Right renal pelvis (tissue), 4 donors: Measurements from ENCODE around the gene DNAH2. TPM values are rescaled to one million over a fixed set of nuclear protein-coding genes. Genes with fewer than 3 reads are reported as not detected.
A peak's percentile ranks its signal among the peaks of the same experiment; 100 is the strongest.

Experiments used
- DNase-seq, 4 donors: peaks; one replicate each; pipeline ENCODE4 v3.0.0-alpha.2; 2013; ENCODE audit warnings: low read depth in 4 of 4, low spot score in 3 of 4, missing footprints in 1 of 4
- polyA plus RNA-seq, 4 donors: library from polyadenylated mRNA; unstranded; fragments of 120-200 nt; gene quantifications; one replicate each; pipeline ENCODE4 v1.2.1, GENCODE V29; 2013; ENCODE audit not compliant: insufficient read length in 4 of 4

Gene DNAH2, protein sequence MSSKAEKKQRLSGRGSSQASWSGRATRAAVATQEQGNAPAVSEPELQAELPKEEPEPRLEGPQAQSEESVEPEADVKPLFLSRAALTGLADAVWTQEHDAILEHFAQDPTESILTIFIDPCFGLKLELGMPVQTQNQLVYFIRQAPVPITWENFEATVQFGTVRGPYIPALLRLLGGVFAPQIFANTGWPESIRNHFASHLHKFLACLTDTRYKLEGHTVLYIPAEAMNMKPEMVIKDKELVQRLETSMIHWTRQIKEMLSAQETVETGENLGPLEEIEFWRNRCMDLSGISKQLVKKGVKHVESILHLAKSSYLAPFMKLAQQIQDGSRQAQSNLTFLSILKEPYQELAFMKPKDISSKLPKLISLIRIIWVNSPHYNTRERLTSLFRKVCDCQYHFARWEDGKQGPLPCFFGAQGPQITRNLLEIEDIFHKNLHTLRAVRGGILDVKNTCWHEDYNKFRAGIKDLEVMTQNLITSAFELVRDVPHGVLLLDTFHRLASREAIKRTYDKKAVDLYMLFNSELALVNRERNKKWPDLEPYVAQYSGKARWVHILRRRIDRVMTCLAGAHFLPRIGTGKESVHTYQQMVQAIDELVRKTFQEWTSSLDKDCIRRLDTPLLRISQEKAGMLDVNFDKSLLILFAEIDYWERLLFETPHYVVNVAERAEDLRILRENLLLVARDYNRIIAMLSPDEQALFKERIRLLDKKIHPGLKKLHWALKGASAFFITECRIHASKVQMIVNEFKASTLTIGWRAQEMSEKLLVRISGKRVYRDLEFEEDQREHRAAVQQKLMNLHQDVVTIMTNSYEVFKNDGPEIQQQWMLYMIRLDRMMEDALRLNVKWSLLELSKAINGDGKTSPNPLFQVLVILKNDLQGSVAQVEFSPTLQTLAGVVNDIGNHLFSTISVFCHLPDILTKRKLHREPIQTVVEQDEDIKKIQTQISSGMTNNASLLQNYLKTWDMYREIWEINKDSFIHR (N-terminal part only)
- polyA plus RNA-seq = under 1 TPM; 0.28 to 0.45 (median 0.37) TPM

- DNase-seq = peak; percentile 83 to 92 (median 87)
Measured at GRCh38 chr17:7716901-7717755, at the start of gene DNAH2. DNAH2 (plus strand) TSS chr17:7717744; CDS start chr17:7719735, 1,991 bp downstream.

- DNase-seq = no peak
Measured at GRCh38 chr17:7668482-7668881, 49.1 kb upstream of the DNAH2 start.

- DNase-seq = no peak
Measured at GRCh38 chr17:7673239-7673638, 44.3 kb upstream of the DNAH2 start.

DNA sequence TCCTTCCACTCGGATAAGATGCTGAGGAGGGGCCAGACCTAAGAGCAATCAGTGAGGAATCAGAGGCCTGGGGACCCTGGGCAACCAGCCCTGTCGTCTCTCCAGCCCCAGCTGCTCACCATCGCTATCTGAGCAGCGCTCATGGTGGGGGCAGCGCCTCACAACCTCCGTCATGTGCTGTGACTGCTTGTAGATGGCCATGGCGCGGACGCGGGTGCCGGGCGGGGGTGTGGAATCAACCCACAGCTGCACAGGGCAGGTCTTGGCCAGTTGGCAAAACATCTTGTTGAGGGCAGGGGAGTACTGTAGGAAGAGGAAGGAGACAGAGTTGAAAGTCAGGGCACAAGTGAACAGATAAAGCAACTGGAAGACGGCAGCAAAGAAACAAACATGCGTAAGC lies 42.6 kb upstream of the DNAH2 start:
- no peak for DNase-seq

DNA sequence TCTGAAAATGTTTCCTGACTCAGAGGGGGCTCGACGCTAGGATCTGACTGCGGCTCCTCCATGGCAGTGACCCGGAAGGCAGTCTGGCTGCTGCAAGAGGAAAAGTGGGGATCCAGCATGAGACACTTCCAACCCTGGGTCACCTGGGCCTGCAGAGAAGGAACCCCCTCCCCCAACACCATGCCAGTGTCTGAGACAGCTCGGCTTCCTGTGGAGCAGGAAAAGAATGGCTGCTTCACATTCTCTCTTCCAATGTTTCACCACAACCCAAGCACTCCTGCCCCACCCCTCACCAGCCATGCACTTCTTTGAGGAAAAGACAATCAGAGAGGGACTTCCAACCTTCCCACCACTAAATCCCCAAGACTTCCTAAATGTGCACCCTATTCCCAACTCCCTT lies 41.0 kb upstream of the DNAH2 start:
- DNase-seq = no peak

DNA sequence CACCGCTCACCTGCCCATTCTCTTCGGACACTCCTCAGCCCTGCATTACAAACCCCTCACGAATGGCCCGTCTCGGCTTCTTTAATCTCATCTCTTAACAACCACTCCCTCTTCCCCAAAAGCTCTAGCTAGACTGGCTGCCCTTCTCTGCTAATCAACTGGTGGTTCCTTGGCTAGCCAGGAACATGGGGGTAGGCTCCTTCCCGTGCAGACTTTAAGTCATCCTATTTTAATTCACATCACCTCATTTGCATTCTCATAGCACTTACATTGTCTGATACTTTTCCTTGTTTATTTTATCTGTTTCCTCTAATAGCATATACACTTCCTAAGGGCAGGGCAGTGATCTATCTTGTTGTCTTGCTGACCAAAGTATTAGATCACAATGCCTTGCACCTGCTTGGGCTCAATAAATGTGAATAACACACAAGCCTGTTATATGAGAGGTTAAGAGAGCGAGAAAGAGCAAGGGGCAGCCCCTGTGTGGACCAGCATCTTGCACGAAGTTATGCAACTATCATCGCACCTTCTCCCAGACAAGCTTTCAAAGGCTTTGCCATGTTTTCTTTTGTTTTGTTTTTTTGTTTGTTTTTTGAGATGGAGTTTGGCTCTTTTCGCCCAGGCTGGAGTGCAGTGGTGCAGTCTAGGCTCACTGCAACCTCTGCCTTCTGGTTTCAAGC lies 40.0 kb upstream of the DNAH2 start:
- DNase-seq = no peak

DNA sequence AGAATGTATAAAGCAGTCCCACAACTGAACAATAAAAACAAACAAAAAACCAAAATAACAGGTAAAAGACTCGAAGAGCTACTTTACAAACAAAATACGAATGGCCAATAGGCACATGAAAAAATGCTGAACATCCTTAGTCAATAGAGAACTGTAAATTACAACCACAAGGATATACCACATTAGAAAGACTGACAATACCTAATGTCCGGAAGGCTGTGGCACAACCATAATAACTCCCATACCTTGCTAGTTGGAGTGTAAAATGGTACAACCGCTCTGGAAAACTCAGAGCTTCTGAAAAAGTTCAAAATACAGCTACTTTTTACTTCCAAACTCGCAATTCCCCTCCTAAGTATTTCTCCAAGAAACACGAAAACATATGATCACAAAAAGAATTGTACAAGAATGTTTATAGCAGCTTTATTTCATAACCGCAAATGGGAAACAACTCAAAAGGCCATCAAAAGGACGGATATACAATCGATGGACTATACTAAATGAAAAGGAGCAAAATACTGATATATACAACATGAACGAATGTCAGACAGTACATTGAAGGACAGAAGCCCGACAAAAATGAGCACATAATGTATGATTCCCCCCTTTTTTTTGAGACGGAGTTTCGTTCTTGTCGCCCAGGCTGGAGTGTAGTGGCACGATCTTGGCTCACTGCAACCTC lies 32.6 kb upstream of the DNAH2 start:
- no peak for DNase-seq

DNA sequence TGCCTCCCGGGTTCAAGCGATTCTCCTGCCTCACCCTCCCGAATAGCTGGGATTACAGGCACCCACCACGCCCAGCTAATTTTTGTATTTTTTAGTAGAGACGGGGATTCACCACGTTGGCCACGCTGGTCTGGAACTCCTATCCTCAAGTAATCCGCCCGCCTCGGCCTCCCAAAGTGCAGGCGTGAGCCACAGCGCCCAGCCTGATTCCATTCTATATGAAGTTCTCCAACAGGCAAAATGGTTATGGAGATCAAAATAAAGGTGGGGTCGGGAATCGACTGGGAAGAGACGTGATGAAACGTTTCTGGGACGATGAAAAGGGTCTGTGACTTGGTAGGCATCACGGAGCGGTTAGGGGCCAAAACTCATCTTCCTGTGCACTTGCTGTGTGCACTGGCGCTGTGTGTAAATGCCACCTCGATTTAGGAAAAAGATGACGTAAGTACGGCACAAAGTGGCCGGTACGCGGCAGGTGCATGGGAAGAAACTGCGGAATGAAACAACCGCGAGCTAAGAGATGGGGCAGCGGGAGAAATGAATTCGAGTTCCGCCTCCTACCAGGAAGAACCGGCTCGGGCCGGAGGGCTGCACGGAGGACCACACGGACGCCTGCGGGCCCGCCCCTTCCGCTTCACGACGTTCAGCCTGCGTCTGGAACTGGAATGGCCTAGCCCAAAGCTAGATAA lies 31.9 kb upstream of the DNAH2 start:
- DNase-seq = peak; percentile 86 to 93 (median 91)

- DNase-seq = peak; percentile 79 to 95 (median 86)
Measured at GRCh38 chr17:7686222-7687071, 31.1 kb upstream of the DNAH2 start.

- peak; percentile 79 to 90 (median 88) for DNase-seq
Measured at GRCh38 chr17:7687072-7687907, 30.3 kb upstream of the DNAH2 start, which contains the start of gene TP53. TP53 (minus strand) TSS chr17:7687490; CDS start chr17:7676594, 10,896 bp downstream.

DNA sequence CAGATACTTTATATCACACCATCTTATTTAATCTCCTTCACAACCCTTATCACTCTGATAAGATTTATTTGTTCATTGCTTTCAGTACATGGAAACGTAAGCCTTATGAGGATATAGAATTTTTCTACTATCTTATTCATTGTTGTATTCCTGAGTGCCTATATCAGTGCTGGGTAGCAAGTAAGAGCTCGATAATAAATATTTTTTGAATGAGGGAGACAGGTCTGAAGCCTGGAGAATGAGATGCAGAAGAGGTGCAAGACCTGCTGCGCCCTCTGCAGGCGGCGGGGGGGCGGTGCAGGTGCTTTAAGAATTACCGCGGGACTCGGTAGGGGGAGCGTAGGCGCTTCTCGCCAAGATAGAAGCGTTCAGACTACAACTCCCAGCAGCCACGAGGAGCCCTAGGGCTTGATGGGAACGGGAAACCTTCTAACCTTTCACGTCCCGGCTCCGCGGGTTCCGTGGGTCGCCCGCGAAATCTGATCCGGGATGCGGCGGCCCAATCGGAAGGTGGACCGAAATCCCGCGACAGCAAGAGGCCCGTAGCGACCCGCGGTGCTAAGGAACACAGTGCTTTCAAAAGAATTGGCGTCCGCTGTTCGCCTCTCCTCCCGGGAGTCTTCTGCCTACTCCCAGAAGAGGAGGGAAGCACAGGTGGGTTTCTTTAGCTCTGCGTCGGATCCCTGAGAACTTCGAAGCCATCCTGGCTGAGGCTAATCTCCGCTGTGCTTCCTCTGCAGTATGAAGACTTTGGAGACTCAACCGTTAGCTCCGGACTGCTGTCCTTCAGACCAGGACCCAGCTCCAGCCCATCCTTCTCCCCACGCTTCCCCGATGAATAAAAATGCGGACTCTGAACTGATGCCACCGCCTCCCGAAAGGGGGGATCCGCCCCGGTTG lies 29.4 kb upstream of the DNAH2 start, which contains the start of gene WRAP53:
Gene WRAP53, plus strand, starts transcription at position 570 of the 900 bp plus-strand sequence. Its CDS starts 172 bp downstream, at position 742.
- peak; percentile 94 to 97 (median 97) for DNase-seq

DNA sequence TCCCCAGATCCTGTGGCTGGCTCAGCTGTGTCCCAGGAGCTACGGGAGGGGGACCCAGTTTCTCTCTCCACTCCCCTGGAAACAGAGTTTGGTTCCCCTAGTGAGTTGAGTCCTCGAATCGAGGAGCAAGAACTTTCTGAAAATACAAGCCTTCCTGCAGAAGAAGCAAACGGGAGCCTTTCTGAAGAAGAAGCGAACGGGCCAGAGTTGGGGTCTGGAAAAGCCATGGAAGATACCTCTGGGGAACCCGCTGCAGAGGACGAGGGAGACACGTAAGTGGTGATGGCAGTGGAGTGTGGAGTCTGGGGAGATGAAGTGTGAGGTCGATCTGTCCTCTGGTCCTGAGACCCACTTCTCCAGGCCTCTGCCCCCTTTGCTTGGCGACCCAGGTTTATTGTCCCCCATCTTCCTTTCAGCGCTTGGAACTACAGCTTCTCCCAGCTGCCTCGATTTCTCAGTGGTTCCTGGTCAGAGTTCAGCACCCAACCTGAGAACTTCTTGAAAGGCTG lies 28.7 kb upstream of the DNAH2 start:
- no peak for DNase-seq

GRCh38 chr17:7695586-7695985 lies 22.0 kb upstream of the DNAH2 start:
- no peak for DNase-seq

GRCh38 chr17:7697828-7698588 lies 19.5 kb upstream of the DNAH2 start:
- no peak for DNase-seq

GRCh38 chr17:7700510-7700909 lies 17.0 kb upstream of the DNAH2 start:
- no peak for DNase-seq
